Heart left ventricle (tissue), 13 donors: Measurements from ENCODE around the gene SF3B4.

Source experiments
- CTCF ChIP-seq, 12 donors: fragments of 200-600 bp; sonication (generic) in 4 of 12; IDR thresholded peaks; one replicate each; pipeline versions ENCODE4 v1.5.0 to v1.8.0; 2018 to 2022; ENCODE audit warnings: antibody characterized with exemption in 12 of 12, mild to moderate bottlenecking in 5 of 12
- POLR2A ChIP-seq, 2 donors: fragments of 450-650 bp; IDR thresholded peaks; one replicate each; pipeline ENCODE4 v1.6.1; 2017; ENCODE audit warnings: antibody characterized with exemption in 2 of 2, mild to moderate bottlenecking in 2 of 2, moderate library complexity in 2 of 2
- donor health status: ischemic (EF 13 %, LVEDD 7.1; RV severe dilation, severe dysfunction).
- donor health status: DM: no; HTN: yes; CAD: no.
- donor health status: DM: no; HTN: no; CAD: no.
- donor health status: ischemic (EF 25% LVEDD 6.9; RV normal size, moderate dysfunction).
- donor health status: ischemic (EF 25% LVEDD 5.7; RV mildly dilated, moderate dysfunction).
- donor health status: ischemic (EF 35%, LVEDD 5.7; RV mildly dilated, moderate dysfunction).
- donor health status: nonischemic (EF 11% LVEDD 7.7; RV severe dilation, severe dysfunction).
- donor health status: DM: yes; HTN: yes; CAD: no.
- donor health status: PGD.
- donor health status: ischemic (EF 29% LVEDD 5.4; RV normal size, mild dysfunction).
- donor health status: nonischemic (EF 23%, LVEDD 6.1; RV moderate dilation, normal function).

DNA sequence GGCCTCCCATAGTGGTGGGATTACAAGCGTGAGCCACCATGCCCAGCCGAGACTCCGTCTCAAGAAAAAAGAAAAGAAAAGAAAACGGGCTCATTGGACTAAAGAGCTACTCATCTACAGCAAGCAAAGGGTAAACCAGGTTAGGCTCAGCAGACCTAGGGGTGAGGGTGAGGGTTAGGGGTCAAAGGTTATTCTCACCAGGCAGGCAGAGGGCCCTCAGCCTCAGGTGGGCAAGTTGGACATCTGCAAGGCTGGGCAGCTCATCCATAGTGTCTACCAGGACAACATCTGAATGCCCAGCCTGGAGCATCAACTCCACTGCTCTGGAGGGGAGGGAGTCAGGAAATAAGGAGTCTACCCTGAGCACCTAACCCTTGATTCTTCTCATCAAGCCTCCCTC is 5.6 kb upstream of the SF3B4 start:
- TF ChIP-seq CTCF (IDR thresholded peaks at IDR 0.05) (no peak), POLR2A (IDR thresholded peaks at IDR 0.05) (no peak)
